ENCODE results near the gene ACVR1C.
"Not testable (repeated sequence)": the region's sequence is repeated elsewhere in the genome, so short reads cannot be mapped to it uniquely, and the experiment has no call there.

The ACVR1C gene

GRCh38 chr2:157574165-157574564 is 54.5 kb downstream of the ACVR1C start:
- DNase-seq (ENCODE audit: low read depth in 2 of 2), result no peak

GRCh38 chr2:157572725-157573124 is 55.9 kb downstream of the ACVR1C start:
- no peak for DNase-seq (ENCODE audit: low read depth in 2 of 2)

GRCh38 chr2:157566623-157567022 is 62.0 kb downstream of the ACVR1C start:
- not testable (repeated sequence) for DNase-seq (ENCODE audit: low read depth in 2 of 2)

GRCh38 chr2:157566113-157566512 is 62.6 kb downstream of the ACVR1C start:
- DNase-seq (ENCODE audit: low read depth in 2 of 2), result not testable (repeated sequence)

- no peak for DNase-seq (ENCODE audit: low read depth in 2 of 2)
These were observed 63.1 kb downstream of the ACVR1C start for GRCh38 chr2:157565550-157565949.

- DNase-seq (ENCODE audit: low read depth in 2 of 2), result no peak
These were observed 68.8 kb downstream of the ACVR1C start for GRCh38 chr2:157559890-157560289.

- DNase-seq (ENCODE audit: low read depth in 2 of 2), result no peak
These were observed 69.2 kb downstream of the ACVR1C start for GRCh38 chr2:157559461-157559860.

- no peak for DNase-seq (ENCODE audit: low read depth in 2 of 2)
These were observed 69.6 kb downstream of the ACVR1C start for GRCh38 chr2:157559061-157559460.

GRCh38 chr2:157557770-157558169 is 70.9 kb downstream of the ACVR1C start:
- DNase-seq (ENCODE audit: low read depth in 2 of 2), result no peak

- no peak for DNase-seq (ENCODE audit: low read depth in 2 of 2)
These were observed 88.6 kb downstream of the ACVR1C start for GRCh38 chr2:157540102-157540501.

- DNase-seq (ENCODE audit: low read depth in 2 of 2), result no peak
These were observed 90.6 kb downstream of the ACVR1C start for GRCh38 chr2:157538064-157538463.

- DNase-seq (ENCODE audit: low read depth in 2 of 2), result no peak
These were observed 91.8 kb downstream of the ACVR1C start for GRCh38 chr2:157536815-157537214.

GRCh38 chr2:157528963-157529751 is 99.5 kb downstream of the ACVR1C start:
- DNase-seq (ENCODE audit: low read depth in 2 of 2), result no peak

GRCh38 chr2:157526070-157526469 is 102.6 kb downstream of the ACVR1C start:
- DNase-seq (ENCODE audit: low read depth in 2 of 2), result no peak

GRCh38 chr2:157523270-157524247 is 105.1 kb downstream of the ACVR1C start:
- no peak for DNase-seq (ENCODE audit: low read depth in 2 of 2)

- not testable (repeated sequence) for DNase-seq (ENCODE audit: low read depth in 2 of 2)
These were observed 113.7 kb downstream of the ACVR1C start for GRCh38 chr2:157514966-157515365.

- DNase-seq (ENCODE audit: low read depth in 2 of 2), result no peak
These were observed 118.9 kb downstream of the ACVR1C start for GRCh38 chr2:157509744-157510143.

- no peak for DNase-seq (ENCODE audit: low read depth in 2 of 2)
These were observed 120.0 kb downstream of the ACVR1C start for GRCh38 chr2:157508676-157509075.

GRCh38 chr2:157506586-157506985 is 122.1 kb downstream of the ACVR1C start:
- no peak for DNase-seq (ENCODE audit: low read depth in 2 of 2)

- no peak for DNase-seq (ENCODE audit: low read depth in 2 of 2)
These were observed 124.0 kb downstream of the ACVR1C start for GRCh38 chr2:157504623-157505022.

GRCh38 chr2:157501026-157501425 is 127.6 kb downstream of the ACVR1C start:
- DNase-seq (ENCODE audit: low read depth in 2 of 2), result no peak

- DNase-seq (ENCODE audit: low read depth in 2 of 2), result no peak
These were observed 128.3 kb downstream of the ACVR1C start for GRCh38 chr2:157500334-157500733.

GRCh38 chr2:157498483-157498882 is 130.2 kb downstream of the ACVR1C start:
- no peak for DNase-seq (ENCODE audit: low read depth in 2 of 2)

Data from stimulated activated CD4-positive, alpha-beta T cell treated with anti-CD3 and anti-CD28 coated beads, Interleukin-12 subunit alpha, Interleukin-12 subunit beta, amount 100 ng/mL, for 24 hours (primary cell).